Measurements from ENCODE around the gene TSHZ2.
"Not testable (repeated sequence)": the region's sequence is repeated elsewhere in the genome, so short reads cannot be mapped to it uniquely, and the experiment has no call there.

Gene TSHZ2

GRCh38 chr20:53532654-53533312, 560.6 kb downstream of the TSHZ2 start:
- DNase-seq: not testable (repeated sequence)

GRCh38 chr20:53533500-53533899, 561.3 kb downstream of the TSHZ2 start:
- no peak for DNase-seq

- no peak for DNase-seq
Measured at GRCh38 chr20:53534037-53534436, 561.9 kb downstream of the TSHZ2 start.

- no peak for DNase-seq
Measured at GRCh38 chr20:53535878-53536277, 563.7 kb downstream of the TSHZ2 start.

GRCh38 chr20:53536382-53536781, 564.2 kb downstream of the TSHZ2 start:
- not testable (repeated sequence) for DNase-seq

- DNase-seq: no peak
Measured at GRCh38 chr20:53539516-53539915, 567.4 kb downstream of the TSHZ2 start.
